ENCODE measurements around the gene C19orf38.

The C19orf38 gene

DNA sequence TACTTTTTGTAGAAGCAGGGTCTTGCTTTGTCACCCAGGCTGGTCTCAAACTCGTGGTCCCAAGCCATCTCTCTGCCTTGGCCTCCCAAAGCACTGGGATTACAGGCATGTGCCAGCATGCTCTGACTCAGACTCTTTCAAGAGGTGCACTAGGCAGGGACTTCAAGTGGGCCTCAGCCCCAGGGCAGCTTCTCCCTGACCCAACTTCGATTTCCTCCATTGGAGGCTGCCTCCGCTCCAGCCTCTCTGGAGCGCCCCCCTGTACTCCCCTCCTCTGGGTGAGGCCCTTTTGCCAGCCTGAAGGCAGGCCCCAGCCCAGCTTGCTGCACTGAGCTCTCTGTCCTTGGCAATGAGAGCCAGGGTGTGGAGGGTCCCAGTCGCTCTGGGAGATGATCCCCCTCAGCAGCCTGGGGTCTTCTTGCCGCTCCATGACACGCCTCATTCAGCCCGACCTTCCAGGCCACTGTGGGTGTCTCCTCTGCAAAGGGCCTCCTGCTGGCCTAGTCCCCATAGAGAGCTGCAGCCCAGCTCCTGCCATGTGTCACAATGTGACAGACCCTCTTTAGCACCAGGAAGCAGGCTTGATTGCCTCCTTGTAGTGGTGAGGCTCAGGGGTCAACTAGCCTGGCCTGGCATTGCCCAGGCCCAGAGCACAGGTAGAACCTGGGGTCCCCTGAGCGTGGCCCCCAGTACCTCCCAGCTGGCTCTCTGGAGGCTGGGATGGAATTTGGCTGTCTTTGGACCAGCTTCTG lies 39.6 kb downstream of the C19orf38 start:
- Histone ChIP-seq H3K36me3 (no peaks in the 10 kb centered on the region), H3K9me3 (no peaks in the 10 kb centered on the region), H3K27ac (no peak overlapping the region), H3K4me3 (ENCODE audit: low read depth in 1 of 2, low read length in 1 of 2) (no peak overlapping the region), H3K4me1 (ENCODE audit: control insufficient read depth in 1 of 2, insufficient read depth in 1 of 2, low read depth in 1 of 2, low read length in 1 of 2) (no peaks in the 10 kb centered on the region), H3K27me3 (no peaks in the 10 kb centered on the region)
- TF ChIP-seq, protein P1, sequence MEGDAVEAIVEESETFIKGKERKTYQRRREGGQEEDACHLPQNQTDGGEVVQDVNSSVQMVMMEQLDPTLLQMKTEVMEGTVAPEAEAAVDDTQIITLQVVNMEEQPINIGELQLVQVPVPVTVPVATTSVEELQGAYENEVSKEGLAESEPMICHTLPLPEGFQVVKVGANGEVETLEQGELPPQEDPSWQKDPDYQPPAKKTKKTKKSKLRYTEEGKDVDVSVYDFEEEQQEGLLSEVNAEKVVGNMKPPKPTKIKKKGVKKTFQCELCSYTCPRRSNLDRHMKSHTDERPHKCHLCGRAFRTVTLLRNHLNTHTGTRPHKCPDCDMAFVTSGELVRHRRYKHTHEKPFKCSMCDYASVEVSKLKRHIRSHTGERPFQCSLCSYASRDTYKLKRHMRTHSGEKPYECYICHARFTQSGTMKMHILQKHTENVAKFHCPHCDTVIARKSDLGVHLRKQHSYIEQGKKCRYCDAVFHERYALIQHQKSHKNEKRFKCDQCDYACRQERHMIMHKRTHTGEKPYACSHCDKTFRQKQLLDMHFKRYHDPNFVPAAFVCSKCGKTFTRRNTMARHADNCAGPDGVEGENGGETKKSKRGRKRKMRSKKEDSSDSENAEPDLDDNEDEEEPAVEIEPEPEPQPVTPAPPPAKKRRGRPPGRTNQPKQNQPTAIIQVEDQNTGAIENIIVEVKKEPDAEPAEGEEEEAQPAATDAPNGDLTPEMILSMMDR (IDR thresholded peaks at IDR 0.05) = no peak

DNA sequence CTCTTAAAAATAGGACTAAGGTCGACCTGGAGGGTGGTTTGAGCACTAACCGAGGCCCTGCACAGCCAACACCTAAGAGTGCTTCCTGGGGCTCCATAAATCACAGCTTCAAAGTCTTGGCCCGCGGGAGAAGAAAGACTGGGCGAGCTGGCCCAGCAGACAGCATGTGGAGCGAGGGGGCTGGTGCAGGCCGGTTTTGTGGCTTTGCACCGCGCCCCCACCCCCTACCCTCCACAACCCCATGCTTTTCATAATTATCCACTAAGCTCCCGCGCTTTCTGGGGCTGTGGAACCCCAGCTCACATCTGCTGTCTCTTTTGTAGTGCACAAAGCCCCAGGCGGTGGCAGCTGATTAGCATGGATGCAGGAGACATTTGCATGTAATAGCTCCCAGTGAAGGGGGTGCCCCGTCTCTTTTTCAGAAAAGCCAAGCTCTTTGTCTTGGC lies 40.2 kb downstream of the C19orf38 start:
- Histone ChIP-seq H3K27me3 (no peaks in the 10 kb centered on the region), H3K4me1 (ENCODE audit: control insufficient read depth in 1 of 2, insufficient read depth in 1 of 2, low read depth in 1 of 2, low read length in 1 of 2) (no peaks in the 10 kb centered on the region), H3K4me3 (ENCODE audit: low read depth in 1 of 2, low read length in 1 of 2) (no peak overlapping the region)

DNA sequence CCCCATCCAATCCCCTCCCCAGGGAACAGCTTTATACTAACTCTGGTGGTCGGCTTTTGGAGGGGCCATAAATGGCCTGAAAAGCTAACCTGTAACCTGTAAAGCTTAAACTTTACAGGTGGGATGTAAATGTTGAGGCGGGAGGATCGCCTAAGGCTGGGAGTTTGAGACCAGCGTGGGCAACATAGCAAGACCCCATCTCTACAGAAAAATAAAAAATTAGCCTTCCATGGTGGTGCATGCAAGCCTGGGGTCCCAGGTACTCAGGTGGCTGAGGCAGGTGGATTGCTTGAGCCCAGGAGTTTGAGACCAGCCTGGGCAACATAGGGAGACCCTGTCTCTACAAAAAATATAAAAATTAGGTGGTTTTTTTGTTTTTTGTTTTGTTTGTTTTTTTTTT lies 41.7 kb downstream of the C19orf38 start:
- H3K27me3 ChIP-seq = no peaks in the 10 kb centered on the region

More for the DNA sequence above, 40.2 kb downstream of the C19orf38 start:
- no peaks in the 10 kb centered on the region for H3K36me3 ChIP-seq
- H3K27ac ChIP-seq = no peak overlapping the region
- H3K9me3 ChIP-seq = no peaks in the 10 kb centered on the region
- TF ChIP-seq, protein P1 (IDR thresholded peaks at IDR 0.05) = no peak

DNA sequence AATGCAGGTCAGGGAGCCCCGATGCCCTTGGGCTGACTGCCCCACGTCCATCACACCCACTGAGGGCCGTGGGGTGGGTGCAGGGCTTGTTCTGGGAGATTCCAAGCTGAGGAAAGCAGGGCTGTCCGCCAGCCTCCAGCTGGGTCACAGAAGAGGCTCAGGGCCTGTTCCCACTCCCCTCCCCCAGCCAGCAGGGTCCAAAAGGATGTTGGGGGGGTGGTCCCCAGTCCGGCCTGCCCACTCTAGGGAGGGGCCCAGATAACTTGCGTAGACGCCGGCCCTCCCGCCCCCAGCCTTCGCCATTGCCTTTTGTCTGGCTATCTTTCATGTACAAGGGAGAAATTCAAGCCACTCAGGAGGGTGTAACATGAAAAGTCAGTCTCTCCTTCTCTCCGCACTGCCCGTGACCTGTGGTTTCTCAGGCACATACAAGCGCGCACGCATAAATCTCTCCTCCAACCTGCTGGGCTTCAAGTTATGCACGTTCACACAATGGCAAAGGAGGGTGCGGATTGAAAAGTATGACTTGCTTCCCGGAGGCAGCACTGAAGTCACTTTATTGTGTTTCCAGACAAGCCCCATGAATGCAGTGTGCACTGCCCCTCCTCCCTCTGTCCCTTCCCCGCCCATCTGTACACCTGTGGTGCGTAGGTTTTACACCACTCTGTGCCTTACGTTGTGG lies 43.3 kb downstream of the C19orf38 start:
- no peaks in the 10 kb centered on the region for H3K36me3 ChIP-seq
- peaks cover under 1 to 1% of the 10 kb centered on the region in 2 experiments for H3K4me1 ChIP-seq (ENCODE audit: control insufficient read depth in 1 of 2, insufficient read depth in 1 of 2, low read depth in 1 of 2, low read length in 1 of 2)
- H3K27me3 ChIP-seq = no peaks in the 10 kb centered on the region
- TF ChIP-seq, protein P1 (IDR thresholded peaks at IDR 0.05) = no peak
- H3K27ac ChIP-seq = no peak overlapping the region
- H3K9me3 ChIP-seq = no peaks in the 10 kb centered on the region
- no peak overlapping the region for H3K4me3 ChIP-seq (ENCODE audit: low read depth in 1 of 2, low read length in 1 of 2)

More for the DNA sequence above, 41.7 kb downstream of the C19orf38 start:
- Histone ChIP-seq H3K4me1 (ENCODE audit: control insufficient read depth in 1 of 2, insufficient read depth in 1 of 2, low read depth in 1 of 2, low read length in 1 of 2) (no peaks in the 10 kb centered on the region), H3K36me3 (no peaks in the 10 kb centered on the region), H3K4me3 (ENCODE audit: low read depth in 1 of 2, low read length in 1 of 2) (no peak overlapping the region), H3K27ac (no peak overlapping the region), H3K9me3 (no peaks in the 10 kb centered on the region)
- TF ChIP-seq, protein P1 (IDR thresholded peaks at IDR 0.05) = no peak

DNA sequence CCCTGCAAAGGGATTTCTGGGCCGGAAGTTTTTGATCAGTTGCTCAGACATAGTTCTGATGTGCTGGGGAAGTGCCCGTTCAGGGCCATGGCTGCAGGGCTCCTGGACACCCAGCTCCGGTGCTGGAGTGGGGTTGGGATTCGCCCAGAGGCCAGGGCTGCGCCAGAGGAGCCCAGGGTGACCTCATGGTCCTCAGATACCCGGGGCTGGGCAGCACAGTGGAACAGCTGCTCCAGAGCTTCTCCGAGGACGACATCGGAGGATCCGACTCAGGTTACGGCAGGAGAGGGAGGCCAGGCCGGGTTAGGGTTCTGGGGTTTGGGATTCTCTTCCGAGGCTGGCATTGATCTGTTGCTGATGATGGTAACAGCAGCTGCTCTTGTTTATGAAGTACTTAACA lies 44.0 kb downstream of the C19orf38 start:
- TF ChIP-seq, protein P1 (IDR thresholded peaks at IDR 0.05) = no peak
- H3K4me1 ChIP-seq (ENCODE audit: control insufficient read depth in 1 of 2, insufficient read depth in 1 of 2, low read depth in 1 of 2, low read length in 1 of 2) = peaks cover 7 to 8% of the 10 kb centered on the region in 2 experiments
- H3K27ac ChIP-seq = no peak overlapping the region
- H3K36me3 ChIP-seq = no peaks in the 10 kb centered on the region
- no peaks in the 10 kb centered on the region for H3K9me3 ChIP-seq
- no peaks in the 10 kb centered on the region for H3K27me3 ChIP-seq
- no peak overlapping the region for H3K4me3 ChIP-seq (ENCODE audit: low read depth in 1 of 2, low read length in 1 of 2)

All from neutrophil (primary cell).